ENCODE measurements around the gene TFPI.

DNA sequence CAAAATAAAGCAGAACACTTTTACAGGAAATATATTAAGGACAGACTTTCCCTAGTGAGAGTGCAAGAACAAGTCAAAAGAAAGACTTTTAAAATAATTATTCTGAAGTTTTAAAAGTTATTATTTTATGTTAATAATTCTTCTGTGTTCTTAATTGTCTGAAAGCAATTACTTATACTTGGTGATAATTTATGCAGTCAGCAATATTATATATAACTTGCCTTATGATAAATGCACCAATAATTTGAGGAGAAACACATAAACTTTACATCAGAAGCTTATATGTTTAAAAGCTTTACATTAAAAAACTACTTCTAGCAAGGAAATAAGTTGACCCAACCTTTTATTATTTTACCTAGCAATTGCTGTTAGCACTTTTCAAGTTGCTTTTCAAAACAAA lies 102.7 kb downstream of the TFPI start:
- TF ChIP-seq EP300 (IDR thresholded peaks at IDR 0.05), result no peak
- TF ChIP-seq, protein P1, sequence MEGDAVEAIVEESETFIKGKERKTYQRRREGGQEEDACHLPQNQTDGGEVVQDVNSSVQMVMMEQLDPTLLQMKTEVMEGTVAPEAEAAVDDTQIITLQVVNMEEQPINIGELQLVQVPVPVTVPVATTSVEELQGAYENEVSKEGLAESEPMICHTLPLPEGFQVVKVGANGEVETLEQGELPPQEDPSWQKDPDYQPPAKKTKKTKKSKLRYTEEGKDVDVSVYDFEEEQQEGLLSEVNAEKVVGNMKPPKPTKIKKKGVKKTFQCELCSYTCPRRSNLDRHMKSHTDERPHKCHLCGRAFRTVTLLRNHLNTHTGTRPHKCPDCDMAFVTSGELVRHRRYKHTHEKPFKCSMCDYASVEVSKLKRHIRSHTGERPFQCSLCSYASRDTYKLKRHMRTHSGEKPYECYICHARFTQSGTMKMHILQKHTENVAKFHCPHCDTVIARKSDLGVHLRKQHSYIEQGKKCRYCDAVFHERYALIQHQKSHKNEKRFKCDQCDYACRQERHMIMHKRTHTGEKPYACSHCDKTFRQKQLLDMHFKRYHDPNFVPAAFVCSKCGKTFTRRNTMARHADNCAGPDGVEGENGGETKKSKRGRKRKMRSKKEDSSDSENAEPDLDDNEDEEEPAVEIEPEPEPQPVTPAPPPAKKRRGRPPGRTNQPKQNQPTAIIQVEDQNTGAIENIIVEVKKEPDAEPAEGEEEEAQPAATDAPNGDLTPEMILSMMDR (IDR thresholded peaks at IDR 0.05), result no peak
- TF ChIP-seq POLR2AphosphoS5 (IDR thresholded peaks at IDR 0.05), result no peak
